Activated naive CD4-positive, alpha-beta T cell treated with anti-CD3 and anti-CD28 coated beads, Interleukin-2, amount 50 U/mL, for 72 hours (primary cell): ENCODE results near the gene KIF1B. TPM values are rescaled to one million over a fixed set of nuclear protein-coding genes. Genes with fewer than 3 reads are reported as not detected.

Source experiments
- ATAC-seq, 2 donors: fragments of 150-1000 bp; cut with Tn5 transposase; 2 replicates each; pipeline ENCODE4 v1.10.0; 2021; ENCODE audit warnings: mild to moderate bottlenecking in 2 of 2, moderate library complexity in 2 of 2
- DNase-seq, 2 donors: peaks; one replicate each; pipeline ENCODE4 v3.0.0; 2021 to 2022; ENCODE audit warnings: low spot score in 2 of 2
- H3K27ac Mint-ChIP-seq, 2 donors: one replicate each; pipeline ENCODE4 v1.8.0; 2022; ENCODE audit warnings: mild to moderate bottlenecking in 2 of 2, mixed read lengths in 2 of 2
- H3K36me3 Mint-ChIP-seq, 2 donors: one replicate each; pipeline ENCODE4 v1.8.0; 2022; ENCODE audit warnings: mixed read lengths in 2 of 2
- H3K9me3 Mint-ChIP-seq, 2 donors: one replicate each; pipeline ENCODE4 v1.8.0; 2022; ENCODE audit warnings: mixed read lengths in 2 of 2
- total RNA-seq, 2 donors: library from RNA; stranded (reverse); gene quantifications; one replicate each; pipeline ENCODE4 v1.2.3, GENCODE V29; 2022

The KIF1B gene
- total RNA-seq, 2 donors from 2014 or later, result 11.1 to 14.0 TPM

DNA sequence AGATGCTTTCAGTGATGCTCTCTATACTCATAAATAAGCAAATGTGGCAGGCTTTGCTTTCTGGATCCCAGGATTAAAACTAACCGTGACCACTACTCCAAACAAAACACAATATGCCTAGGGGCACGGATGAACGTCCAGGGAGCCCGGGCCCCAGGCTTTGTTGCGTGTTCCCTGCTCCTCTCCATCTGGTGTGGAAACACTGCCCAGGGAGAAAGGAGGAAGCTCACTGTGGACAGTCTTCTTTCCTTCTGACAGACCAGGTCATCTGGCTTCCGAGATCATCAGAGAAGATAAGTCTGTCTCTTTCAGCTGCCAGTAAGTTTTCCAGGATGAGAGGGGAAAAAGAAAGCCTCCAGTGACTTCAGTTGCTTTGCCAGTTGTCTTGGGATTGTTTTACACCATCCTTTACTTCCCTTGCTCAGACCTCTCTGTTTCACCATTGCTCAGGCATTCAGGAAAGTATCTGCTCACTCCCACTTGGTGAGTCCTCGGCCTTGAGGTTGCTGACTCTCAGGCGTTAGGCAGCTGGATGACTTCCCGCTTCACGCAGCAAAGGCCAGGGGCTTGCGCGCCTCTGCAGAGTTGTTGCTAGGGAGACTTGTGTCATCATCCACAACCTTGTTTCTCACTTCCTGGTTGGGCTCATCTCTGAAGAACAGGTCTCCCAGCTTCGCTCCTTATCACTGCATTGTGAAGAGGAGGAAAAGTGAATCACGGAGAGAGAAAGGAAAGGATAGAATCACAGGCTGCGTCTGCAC lies 167.9 kb downstream of the KIF1B start:
- no peaks in the 10 kb centered on the region for H3K9me3 Mint-ChIP-seq
- DNase-seq (no peak), ATAC-seq (peak; percentile 22 to 40)
- peak overlapping the region in 1 of 2 donors; percentile 67 for H3K27ac Mint-ChIP-seq
- no peaks in the 10 kb centered on the region for H3K36me3 Mint-ChIP-seq

DNA sequence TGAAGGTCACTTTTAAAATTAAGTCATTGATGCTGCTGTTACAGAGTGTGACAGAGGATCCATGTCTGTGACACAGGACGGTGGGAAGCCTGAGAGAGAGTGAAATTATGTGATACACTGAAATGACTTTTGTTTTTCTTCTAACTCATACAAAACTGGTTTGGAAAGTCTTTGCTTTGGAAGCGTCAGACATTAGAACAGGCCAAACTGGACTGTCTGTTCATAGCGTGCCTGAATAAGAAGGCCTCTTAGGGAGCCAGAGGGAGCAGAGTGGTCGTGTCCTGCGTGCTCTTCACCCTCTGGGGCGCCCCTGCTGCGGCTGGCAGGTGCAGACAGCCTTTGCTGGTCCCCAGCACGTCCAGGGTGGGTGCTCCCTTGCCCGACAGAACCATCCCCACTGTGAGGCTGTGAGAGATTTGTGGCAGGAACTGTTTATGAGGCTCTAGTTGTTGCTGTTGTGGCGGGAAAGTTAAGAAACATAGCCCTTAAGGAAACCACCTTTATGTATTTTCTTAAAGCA lies 168.8 kb downstream of the KIF1B start:
- no peak for ATAC-seq
- Mint-ChIP-seq H3K9me3 (no peaks in the 10 kb centered on the region), H3K36me3 (no peaks in the 10 kb centered on the region), H3K27ac (peak overlapping the region in 1 of 2 donors; percentile 17)
- no peak for DNase-seq

DNA sequence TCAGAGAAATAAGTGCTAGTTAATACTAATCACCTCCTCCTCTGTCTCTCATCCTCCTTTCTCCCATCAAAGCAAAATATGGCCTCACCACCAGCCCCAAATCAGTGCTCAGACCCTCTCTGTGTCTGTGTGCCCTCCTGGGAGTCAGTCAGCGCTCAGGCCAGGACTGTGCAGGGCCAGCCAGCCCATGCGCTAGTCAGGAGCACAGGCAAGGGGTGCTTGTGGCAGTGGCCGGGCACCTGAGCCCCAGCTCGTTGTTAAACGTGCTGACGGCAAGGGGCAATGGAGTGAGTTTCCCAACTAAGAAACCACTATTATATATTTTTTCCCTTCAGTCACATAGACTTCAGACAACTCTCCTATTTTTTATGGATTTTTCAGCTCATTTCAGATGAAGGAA lies 169.3 kb downstream of the KIF1B start:
- no peak for ATAC-seq

DNA sequence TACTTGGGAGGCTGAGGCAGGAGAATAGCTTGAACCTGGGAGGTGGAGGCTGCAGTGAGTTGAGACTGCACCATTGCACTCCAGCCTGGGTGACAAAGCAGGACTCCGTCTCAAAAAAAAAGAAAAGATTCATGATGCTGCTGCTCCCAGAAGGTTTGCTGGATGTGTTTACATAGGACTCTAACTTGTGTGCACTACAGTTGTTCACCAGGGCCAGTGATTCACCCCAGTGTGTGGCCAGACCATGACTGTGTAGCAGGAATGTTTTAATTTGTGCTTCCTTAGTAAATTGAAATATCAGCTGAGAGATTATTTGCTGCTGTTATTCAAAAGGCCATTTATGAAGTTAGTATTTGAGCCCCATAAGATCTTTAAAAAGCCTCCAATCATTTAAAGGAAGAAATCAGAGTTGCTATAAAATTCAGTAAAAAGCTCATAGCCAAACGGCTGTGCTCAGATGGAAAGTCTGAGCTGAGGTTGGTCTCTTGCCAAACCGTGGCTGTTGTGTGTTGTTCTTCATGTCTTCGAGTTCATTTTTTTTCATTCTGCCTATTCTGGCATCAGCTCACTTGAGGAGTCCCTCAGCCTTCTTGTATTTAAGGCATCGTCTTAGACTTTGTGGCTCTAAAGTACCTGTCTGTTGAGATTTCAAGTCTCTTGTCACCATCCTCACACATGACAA lies 170.4 kb downstream of the KIF1B start:
- DNase-seq (no peak), ATAC-seq (no peak)
- H3K9me3 Mint-ChIP-seq, result no peaks in the 10 kb centered on the region
- no peak overlapping the region for H3K27ac Mint-ChIP-seq
- no peaks in the 10 kb centered on the region for H3K36me3 Mint-ChIP-seq

More for the DNA sequence above, 169.3 kb downstream of the KIF1B start:
- H3K27ac Mint-ChIP-seq, result peak overlapping the region in 1 of 2 donors; percentile 53
- no peaks in the 10 kb centered on the region for H3K9me3 Mint-ChIP-seq
- no peaks in the 10 kb centered on the region for H3K36me3 Mint-ChIP-seq
- DNase-seq, result no peak

DNA sequence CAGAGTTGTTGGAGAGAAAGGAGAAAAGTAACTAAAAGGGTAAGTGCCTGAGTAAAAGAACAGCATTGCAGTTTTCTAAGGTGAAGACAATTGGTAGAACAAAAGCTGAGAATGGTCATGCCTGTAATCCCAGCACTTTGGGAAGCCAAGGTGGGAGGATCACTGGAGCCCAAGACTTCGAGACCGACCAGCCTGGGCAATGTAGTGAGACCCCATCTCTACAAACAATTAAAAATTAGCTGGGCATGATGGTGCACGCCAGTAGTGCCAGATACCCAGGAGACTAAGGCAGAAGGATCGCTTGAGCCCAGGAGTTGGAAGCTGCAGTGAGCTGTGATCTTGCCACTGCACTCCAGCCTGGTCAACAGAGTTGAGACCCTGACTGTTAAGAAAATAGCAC lies 173.3 kb downstream of the KIF1B start:
- H3K27ac Mint-ChIP-seq, result no peak overlapping the region
- H3K9me3 Mint-ChIP-seq, result no peaks in the 10 kb centered on the region
- ATAC-seq (no peak), DNase-seq (no peak)
- no peaks in the 10 kb centered on the region for H3K36me3 Mint-ChIP-seq

DNA sequence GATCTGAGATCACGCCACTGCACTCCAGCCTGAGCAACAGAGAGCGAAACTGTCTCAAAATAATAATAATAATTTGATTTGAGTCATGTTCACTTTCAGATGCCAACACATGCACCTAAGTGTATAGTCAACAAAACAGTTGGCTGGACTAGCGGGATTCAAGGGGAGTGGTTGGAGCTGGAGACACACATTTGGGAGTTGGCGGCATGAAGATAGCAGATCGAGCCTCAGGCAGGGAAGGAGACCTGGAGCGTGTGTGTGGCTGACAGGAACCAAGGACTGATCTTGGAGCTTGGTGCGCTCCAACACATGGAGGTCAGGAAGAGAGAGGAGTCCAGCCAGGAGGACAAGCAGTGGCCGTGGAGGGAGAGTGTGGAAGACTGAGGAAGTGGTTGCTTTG lies 173.8 kb downstream of the KIF1B start:
- no peak for ATAC-seq
- Mint-ChIP-seq H3K36me3 (no peaks in the 10 kb centered on the region), H3K9me3 (no peaks in the 10 kb centered on the region), H3K27ac (no peak overlapping the region)
- DNase-seq, result no peak

DNA sequence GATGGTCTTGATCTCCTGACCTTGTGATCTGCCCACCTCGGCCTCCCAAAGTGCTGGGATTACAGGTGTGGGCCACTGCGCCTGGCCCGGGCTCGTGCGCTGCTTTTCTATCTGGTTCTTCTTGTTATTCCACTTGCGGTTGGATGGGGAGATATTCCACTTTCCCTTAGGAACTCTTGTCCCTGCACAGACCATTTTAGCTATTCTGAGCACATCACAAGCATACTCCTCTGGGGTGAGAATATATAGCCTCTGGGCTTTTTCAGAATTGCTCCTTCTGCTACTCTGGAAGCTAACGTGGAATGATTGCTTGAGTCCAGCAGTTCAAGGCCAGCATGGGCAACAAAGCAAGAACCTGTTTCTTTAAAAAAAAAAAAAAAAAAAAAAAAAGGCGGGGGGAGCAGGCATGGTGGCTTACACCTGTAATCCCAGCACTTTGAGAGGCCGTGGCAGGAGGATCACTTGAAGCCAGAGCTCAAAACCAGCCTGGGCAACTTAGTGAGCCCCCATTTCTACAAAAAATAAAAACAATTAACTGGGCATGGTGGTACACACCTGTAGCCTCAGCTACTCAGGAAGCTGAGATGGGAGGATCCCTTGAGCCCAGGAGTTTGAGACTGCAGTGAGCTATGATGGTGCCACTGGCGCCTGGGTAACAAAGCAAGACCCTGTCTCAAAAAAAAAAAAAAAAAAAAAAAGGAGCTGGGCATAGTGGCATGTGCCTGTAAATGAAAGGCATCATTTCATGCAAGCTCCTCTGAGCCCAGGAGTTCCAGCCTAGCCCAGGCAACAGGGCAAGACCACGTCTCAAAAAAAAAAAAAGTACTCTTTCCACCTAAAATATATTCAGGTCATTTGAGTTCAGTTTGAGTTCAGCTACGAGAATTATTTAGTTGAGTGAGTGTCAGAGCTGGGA lies 176.6 kb downstream of the KIF1B start:
- no peaks in the 10 kb centered on the region for H3K9me3 Mint-ChIP-seq
- H3K27ac Mint-ChIP-seq, result no peak overlapping the region
- ATAC-seq (no peak), DNase-seq (no peak)
- no peaks in the 10 kb centered on the region for H3K36me3 Mint-ChIP-seq

DNA sequence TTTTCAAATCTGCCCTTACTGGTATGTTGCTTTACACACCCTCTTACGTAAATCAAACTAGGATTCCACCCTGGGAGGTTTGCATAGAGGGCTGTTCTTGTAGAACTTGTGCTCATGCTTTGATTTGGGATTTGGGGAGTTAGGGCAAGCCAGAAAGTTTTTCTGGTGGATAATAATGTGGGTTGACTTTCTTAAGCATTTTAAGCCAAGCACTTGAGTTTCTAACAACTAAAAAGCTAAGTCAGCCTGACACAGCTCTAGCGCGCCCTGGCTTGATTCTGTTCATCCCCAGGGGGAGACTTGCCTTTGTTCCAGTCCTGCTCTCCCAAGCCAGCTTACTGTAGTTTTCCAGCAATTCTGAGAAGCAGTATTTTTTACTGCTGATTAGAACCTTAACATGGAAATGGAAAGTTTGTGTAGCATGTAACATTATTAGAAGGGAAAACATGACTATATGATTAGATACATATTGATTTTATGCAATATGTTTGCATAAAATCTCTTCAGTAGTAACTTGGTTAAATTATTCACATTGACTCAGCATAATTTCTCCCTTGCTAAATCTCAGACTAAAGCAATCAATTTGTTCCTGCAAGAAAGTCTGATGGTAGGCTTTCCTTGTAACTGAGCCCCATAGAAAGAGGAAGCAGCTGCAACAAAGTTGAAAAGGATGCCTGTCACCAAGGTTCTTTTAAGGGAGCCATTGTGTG lies 177.5 kb downstream of the KIF1B start:
- H3K9me3 Mint-ChIP-seq, result no peaks in the 10 kb centered on the region
- DNase-seq, result no peak
- H3K36me3 Mint-ChIP-seq, result no peaks in the 10 kb centered on the region
- H3K27ac Mint-ChIP-seq, result no peak overlapping the region
- ATAC-seq, result no peak

DNA sequence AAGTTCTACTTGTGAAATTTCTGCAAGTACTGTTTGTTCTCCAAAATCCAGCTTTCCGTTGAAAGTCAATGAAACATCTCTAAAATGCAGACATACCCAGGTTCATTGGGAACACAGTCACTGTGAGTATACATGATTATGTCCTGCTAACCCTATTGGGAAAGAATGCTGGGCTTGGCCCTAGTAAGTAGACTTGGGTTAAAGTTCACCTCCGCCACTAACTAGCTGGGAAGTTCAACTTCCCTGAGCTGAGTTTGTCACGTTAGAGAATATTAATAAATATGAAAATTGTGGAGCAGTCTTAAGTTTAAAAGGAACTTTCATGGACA lies 178.0 kb downstream of the KIF1B start:
- H3K36me3 Mint-ChIP-seq, result no peaks in the 10 kb centered on the region
- H3K9me3 Mint-ChIP-seq, result no peaks in the 10 kb centered on the region
- no peak for DNase-seq
- ATAC-seq, result no peak
- H3K27ac Mint-ChIP-seq, result no peak overlapping the region

DNA sequence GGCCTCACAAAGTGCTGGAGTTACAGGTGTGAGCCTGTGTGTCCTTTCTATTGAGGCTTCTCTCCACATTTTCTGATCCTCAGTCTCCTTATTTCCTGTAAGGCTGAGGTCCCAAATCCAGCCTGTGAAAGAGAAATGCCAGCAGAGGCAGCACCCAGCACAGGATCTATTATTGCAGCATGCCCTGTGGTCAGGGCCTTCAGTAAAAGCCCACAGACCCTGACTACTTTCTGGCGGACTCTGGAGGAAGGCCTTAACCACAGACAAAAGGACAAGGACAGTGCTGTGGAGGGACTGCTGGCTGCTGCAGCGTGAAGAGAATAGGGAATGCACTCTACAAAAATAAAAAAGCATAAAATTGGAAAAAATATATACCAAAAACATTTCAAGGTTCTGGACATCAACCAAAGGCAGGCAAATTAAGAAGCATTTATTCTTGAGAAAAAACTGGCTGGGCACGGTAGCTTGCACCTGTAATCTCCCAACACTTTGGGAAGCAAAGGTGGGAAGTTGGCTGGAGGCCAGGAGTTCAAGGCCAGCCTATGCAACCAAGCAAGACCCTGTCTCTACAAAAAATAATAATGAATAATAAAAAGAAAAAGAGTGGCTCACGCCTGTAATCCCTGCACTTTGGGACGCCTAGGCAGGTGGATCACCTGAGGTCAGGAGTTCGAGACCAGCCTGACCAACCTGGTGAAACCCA lies 179.1 kb downstream of the KIF1B start:
- no peak overlapping the region for H3K27ac Mint-ChIP-seq
- no peak for DNase-seq
- H3K36me3 Mint-ChIP-seq, result no peaks in the 10 kb centered on the region
- no peak for ATAC-seq
- H3K9me3 Mint-ChIP-seq, result no peaks in the 10 kb centered on the region

DNA sequence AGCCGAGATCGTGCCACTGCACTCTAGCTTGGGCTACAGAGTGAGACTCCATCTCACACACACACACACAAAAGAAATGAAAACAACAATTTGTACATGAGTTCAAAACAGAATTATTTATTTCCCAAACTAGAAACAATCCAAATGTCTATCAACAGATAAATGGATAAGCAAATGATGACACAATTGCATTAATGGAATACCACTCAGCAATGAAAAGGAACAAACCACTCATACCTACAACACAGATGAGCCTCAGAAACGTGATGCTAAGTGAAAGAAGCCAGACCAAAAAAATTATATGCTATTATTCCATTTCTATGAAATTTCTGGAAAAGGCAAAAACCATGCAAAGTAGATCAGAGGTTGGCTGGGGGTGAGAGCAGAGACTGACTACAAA lies 186.5 kb downstream of the KIF1B start:
- ATAC-seq, result no peak
- Mint-ChIP-seq H3K9me3 (no peaks in the 10 kb centered on the region), H3K27ac (no peak overlapping the region), H3K36me3 (peaks cover 13 to 16% of the 10 kb centered on the region in 2 donors)
- DNase-seq, result no peak

DNA sequence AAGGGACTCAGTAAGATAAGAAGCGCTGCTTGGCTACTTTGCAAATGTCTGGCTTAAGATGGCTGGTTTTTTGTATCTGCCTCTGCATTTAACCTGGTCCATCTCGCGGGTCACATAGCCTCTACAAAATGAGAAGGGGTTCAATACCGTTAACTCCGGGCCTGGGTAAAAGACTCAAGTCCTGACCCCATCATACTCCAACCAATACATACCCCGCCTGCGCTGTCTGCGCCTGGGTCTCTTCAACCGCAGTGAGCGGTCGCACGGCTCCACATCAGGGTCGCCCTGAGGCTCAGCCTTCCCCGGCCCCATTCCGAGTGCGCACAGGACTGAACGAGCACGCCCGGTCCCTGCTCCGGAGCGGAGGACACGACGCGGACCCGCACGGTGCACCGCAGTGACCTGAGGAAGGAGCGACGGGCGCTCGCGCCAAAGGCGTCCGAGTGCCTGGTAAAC lies 187.9 kb downstream of the KIF1B start:
- peak in 1 of 2 donors; percentile 59 for ATAC-seq

DNA sequence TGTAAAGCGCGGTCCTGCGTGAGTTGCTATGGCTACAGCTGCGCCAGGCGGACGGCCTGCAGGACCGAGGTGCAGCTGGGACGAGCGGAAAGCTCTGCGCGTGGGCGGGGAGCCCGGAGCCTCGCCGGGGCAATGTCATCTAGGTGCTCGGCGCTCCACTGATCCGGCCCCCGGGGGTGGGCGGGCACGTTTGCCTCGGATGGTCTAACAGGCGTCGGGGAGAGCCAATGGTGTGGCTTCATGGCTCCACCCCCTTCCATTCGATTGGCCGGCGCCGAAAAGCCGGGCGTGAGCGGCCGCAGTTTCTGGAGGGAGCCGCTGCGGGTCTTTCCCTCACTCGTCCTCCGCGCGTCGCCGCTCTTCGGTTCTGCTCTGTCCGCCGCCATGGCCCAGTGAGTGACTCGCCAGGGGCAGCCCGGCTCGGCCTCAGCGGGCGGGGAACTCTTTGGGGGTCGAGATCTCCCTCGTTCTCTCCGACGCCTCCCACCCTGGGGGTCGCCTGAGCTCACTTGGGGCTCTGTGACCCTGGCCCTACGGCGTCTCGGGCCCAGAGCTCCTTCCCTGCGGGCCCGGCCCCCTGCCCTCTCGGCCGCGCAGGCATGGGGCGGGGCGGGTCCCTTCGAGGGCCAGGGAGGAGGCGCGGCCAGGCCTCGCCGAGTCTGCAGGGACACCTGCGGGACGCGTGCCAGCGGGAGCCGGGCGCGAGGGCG lies 188.5 kb downstream of the KIF1B start, which contains the start of gene PGD:
Gene PGD (plus strand): TSS at position 331 of the 710 bp plus-strand sequence. CDS start 54 bp downstream, at position 385.
- peak; percentile 96 to 97 for ATAC-seq
- Mint-ChIP-seq H3K9me3 (no peaks in the 10 kb centered on the region), H3K27ac (peak within 1 kb of the TSS; percentile 73 to 94), H3K36me3 (peaks cover 19 to 20% of the 10 kb centered on the region in 2 donors)
- DNase-seq, result peak; percentile 98 to 99

More for the DNA sequence above, 187.9 kb downstream of the KIF1B start:
- peak overlapping the region; percentile 73 to 85 for H3K27ac Mint-ChIP-seq
- DNase-seq, result no peak
- peaks cover 13 to 16% of the 10 kb centered on the region in 2 donors for H3K36me3 Mint-ChIP-seq
- H3K9me3 Mint-ChIP-seq, result no peaks in the 10 kb centered on the region

DNA sequence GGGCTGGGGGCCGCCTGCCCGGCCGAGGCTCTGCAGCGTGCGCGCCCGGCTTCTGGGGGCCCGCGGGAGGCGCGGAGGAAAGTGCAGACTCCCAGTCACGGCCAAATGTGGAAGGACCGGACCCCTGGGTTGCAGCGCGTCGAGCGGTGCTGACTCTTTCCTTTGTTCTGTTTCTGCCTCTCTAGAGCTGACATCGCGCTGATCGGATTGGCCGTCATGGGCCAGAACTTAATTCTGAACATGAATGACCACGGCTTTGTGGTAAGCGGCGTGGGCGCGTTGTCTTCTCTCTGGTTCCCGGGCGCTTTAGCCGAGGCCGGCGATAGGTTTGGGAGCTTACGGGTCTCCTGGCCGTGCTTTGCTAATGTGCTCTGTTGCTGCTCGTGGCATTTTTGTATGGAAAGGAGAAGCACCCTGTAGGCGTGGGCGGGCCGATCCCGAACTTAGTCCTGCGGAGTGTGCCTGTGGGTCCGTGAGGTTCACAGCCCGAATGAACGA lies 189.1 kb downstream of the KIF1B start:
- DNase-seq (peak in 1 of 2 donors; percentile 22), ATAC-seq (no peak)
- no peaks in the 10 kb centered on the region for H3K9me3 Mint-ChIP-seq
- H3K27ac Mint-ChIP-seq, result peak overlapping the region; percentile 24 to 94
- peaks cover 22% of the 10 kb centered on the region in 2 donors for H3K36me3 Mint-ChIP-seq

DNA sequence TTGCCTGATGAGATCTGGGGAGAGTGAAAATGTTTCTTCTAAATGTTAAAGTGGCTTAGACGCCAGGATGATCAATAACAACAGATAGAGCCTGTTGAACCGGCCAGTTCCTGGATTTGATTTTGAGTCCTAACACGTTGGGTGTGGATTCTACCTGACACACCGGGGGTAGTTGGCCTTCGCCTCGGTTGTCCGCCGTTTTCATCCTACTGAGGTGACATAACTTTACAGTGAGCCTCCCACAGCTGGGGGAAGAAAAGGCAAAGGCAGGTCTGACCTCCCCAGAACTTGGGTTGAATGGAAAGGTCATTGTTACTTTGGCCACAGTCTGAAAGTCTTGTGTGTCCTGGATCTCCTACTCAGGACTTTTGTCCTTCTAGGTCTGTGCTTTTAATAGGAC lies 189.6 kb downstream of the KIF1B start:
- H3K27ac Mint-ChIP-seq, result peak overlapping the region; percentile 24 to 94
- no peak for DNase-seq
- no peaks in the 10 kb centered on the region for H3K9me3 Mint-ChIP-seq
- ATAC-seq, result no peak
- peaks cover 22% of the 10 kb centered on the region in 2 donors for H3K36me3 Mint-ChIP-seq
